NCI-H1436 (cell line): ENCODE results near the gene MRPL4.
"Not testable (repeated sequence)": the region's sequence is repeated elsewhere in the genome, so short reads cannot be mapped to it uniquely, and the experiment has no call there.

ENCODE experiments used
- DNase-seq: peaks from one replicate; lab custom pipeline; 2025; lab: John Stamatoyannopoulos, UW

Gene MRPL4

GRCh38 chr19:10262771-10263170 is 10.8 kb downstream of the MRPL4 start:
- no peak for DNase-seq

GRCh38 chr19:10266706-10267105 is 14.7 kb downstream of the MRPL4 start:
- DNase-seq, result no peak

GRCh38 chr19:10268071-10268470 is 16.1 kb downstream of the MRPL4 start:
- no peak for DNase-seq

GRCh38 chr19:10269333-10270179 is 17.5 kb downstream of the MRPL4 start:
- DNase-seq, result peak; percentile 47

- DNase-seq, result no peak
Measured at GRCh38 chr19:10270180-10270615, 18.2 kb downstream of the MRPL4 start.

- no peak for DNase-seq
Measured at GRCh38 chr19:10270616-10271394, 18.8 kb downstream of the MRPL4 start, which contains the start of gene ICAM1. Gene ICAM1, plus strand, starts transcription at chr19:10271120. Its CDS starts 40 bp downstream, at chr19:10271160.

GRCh38 chr19:10271543-10272086 is 19.6 kb downstream of the MRPL4 start:
- DNase-seq, result no peak

- DNase-seq, result no peak
Measured at GRCh38 chr19:10274589-10274988, 22.6 kb downstream of the MRPL4 start.

- DNase-seq, result no peak
Measured at GRCh38 chr19:10277795-10278589, 26.0 kb downstream of the MRPL4 start.

- DNase-seq, result no peak
Measured at GRCh38 chr19:10278935-10279334, 26.9 kb downstream of the MRPL4 start.

GRCh38 chr19:10279737-10280442 is 27.9 kb downstream of the MRPL4 start:
- no peak for DNase-seq

GRCh38 chr19:10282043-10282442 is 30.0 kb downstream of the MRPL4 start:
- not testable (repeated sequence) for DNase-seq

- DNase-seq, result no peak
Measured at GRCh38 chr19:10283301-10284064, 31.5 kb downstream of the MRPL4 start.

- DNase-seq, result no peak
Measured at GRCh38 chr19:10284065-10284959, 32.3 kb downstream of the MRPL4 start.

- DNase-seq, result no peak
Measured at GRCh38 chr19:10284960-10285278, 32.9 kb downstream of the MRPL4 start.

- DNase-seq, result no peak
Measured at GRCh38 chr19:10285393-10285792, 33.4 kb downstream of the MRPL4 start.

- no peak for DNase-seq
Measured at GRCh38 chr19:10286803-10287737, 35.1 kb downstream of the MRPL4 start, which contains the start of gene ICAM4. Gene ICAM4, plus strand, starts transcription at chr19:10286955. Its CDS starts 58 bp downstream, at chr19:10287013.

- DNase-seq, result no peak
Measured at GRCh38 chr19:10288662-10289166, 36.7 kb downstream of the MRPL4 start.
